Astrocyte (in vitro differentiated cells and primary cell): ENCODE data around the gene CDON. TPM values are rescaled to one million over a fixed set of nuclear protein-coding genes. Genes with fewer than 3 reads are reported as not detected.
A peak's percentile ranks its signal among the peaks of the same experiment; 100 is the strongest.

Experiments
- DNase-seq: peaks from one replicate; pipeline ENCODE4 v3.0.0-alpha.2; 2010; ENCODE audit warnings: low read depth
- FAIRE-seq: peaks from 2 replicates; lab custom pipeline; 2011; peaks lifted over from hg19 to GRCh38; lab: Jason Lieb, UNC
- H2AFZ ChIP-seq: 2 replicates; pipeline ENCODE4 v1.6.0; 2012; ENCODE audit warnings: low read depth, low read length, inconsistent platforms
- H3K27ac ChIP-seq: 2 replicates; pipeline ENCODE4 v1.5.1; 2011; ENCODE audit warnings: low read depth, low read length, inconsistent platforms
- H3K27me3 ChIP-seq: 2 replicates; pipeline ENCODE4 v1.6.0; 2011; ENCODE audit warnings: low read length, inconsistent platforms; ENCODE audit not compliant: insufficient read depth
- H3K36me3 ChIP-seq: 2 replicates; pipeline ENCODE4 v1.5.1; 2011; ENCODE audit warnings: low read length, inconsistent platforms; ENCODE audit not compliant: insufficient read depth
- H3K4me1 ChIP-seq: 2 replicates; pipeline ENCODE4 v1.5.1; 2011; ENCODE audit warnings: low read length, inconsistent platforms; ENCODE audit not compliant: insufficient read depth
- H3K4me2 ChIP-seq: 2 replicates; pipeline ENCODE4 v1.6.0; 2012; ENCODE audit warnings: low read length, inconsistent platforms
- H3K4me3 ChIP-seq: 2 replicates; pipeline ENCODE4 v1.5.1; 2011; ENCODE audit warnings: low read depth, mild to moderate bottlenecking, low read length, inconsistent platforms; ENCODE audit not compliant: insufficient read depth
- H3K79me2 ChIP-seq: 2 replicates; pipeline ENCODE4 v1.6.0; 2012; ENCODE audit warnings: mild to moderate bottlenecking, low read length, inconsistent platforms; ENCODE audit not compliant: insufficient read depth
- H3K9ac ChIP-seq: 2 replicates; pipeline ENCODE4 v1.6.0; 2012; ENCODE audit warnings: mild to moderate bottlenecking, low read length, inconsistent platforms
- H3K9me3 ChIP-seq: 2 replicates; pipeline ENCODE4 v1.5.1; 2012; ENCODE audit warnings: low read depth, mild to moderate bottlenecking, low read length, inconsistent platforms; ENCODE audit not compliant: insufficient read depth
- H4K20me1 ChIP-seq: 2 replicates; pipeline ENCODE4 v1.6.0; 2012; ENCODE audit warnings: low read length, inconsistent platforms; ENCODE audit not compliant: insufficient read depth
- H3K27ac Mint-ChIP-seq: one replicate; pipeline ENCODE4 v1.8.0; 2021; ENCODE audit warnings: mild to moderate bottlenecking, mixed read lengths; ENCODE audit not compliant: unreplicated experiment
- H3K27me3 Mint-ChIP-seq: one replicate; pipeline ENCODE4 v1.8.0; 2021; ENCODE audit warnings: low read depth, mixed read lengths; ENCODE audit not compliant: unreplicated experiment
- H3K36me3 Mint-ChIP-seq: one replicate; pipeline ENCODE4 v1.8.0; 2021; ENCODE audit warnings: low read depth, mixed read lengths; ENCODE audit not compliant: unreplicated experiment
- H3K4me1 Mint-ChIP-seq: one replicate; pipeline ENCODE4 v1.8.0; 2021; ENCODE audit warnings: low read depth, mixed read lengths; ENCODE audit not compliant: unreplicated experiment
- H3K4me3 Mint-ChIP-seq: one replicate; pipeline ENCODE4 v1.8.0; 2021; ENCODE audit warnings: mild to moderate bottlenecking, moderate library complexity, mixed read lengths; ENCODE audit not compliant: unreplicated experiment
- H3K9me3 Mint-ChIP-seq: one replicate; pipeline ENCODE4 v1.8.0; 2021; ENCODE audit warnings: mild to moderate bottlenecking, mixed read lengths; ENCODE audit not compliant: unreplicated experiment
- CTCF ChIP-seq: IDR thresholded peaks from 2 replicates; pipeline ENCODE4 v1.5.1; 2011; ENCODE audit warnings: low read depth, mild to moderate bottlenecking, inconsistent platforms, low read length, moderate library complexity; ENCODE audit not compliant: insufficient read depth
- EZH2 ChIP-seq: IDR thresholded peaks from 2 replicates; pipeline ENCODE4 v1.6.1; 2012; ENCODE audit warnings: mild to moderate bottlenecking, low read length, inconsistent platforms; ENCODE audit not compliant: insufficient read depth
- total RNA-seq: library from RNA; stranded (reverse); gene quantifications from 2 replicates; pipeline ENCODE4 v1.2.1, GENCODE V29; 2021

CDON gene
- total RNA-seq, 1 donor from 2014 or later: 15.5 TPM

- H3K9me3 Mint-ChIP-seq: peaks cover 2% of the 10 kb centered on the region
- Histone ChIP-seq H4K20me1 (no peaks in the 10 kb centered on the region), H3K9me3 (no peaks in the 10 kb centered on the region), H3K4me2 (no peak overlapping the region), H3K4me3 (no peak overlapping the region), H3K79me2 (no peaks in the 10 kb centered on the region), H2AFZ (no peak overlapping the region), H3K27ac (no peak overlapping the region), H3K36me3 (no peaks in the 10 kb centered on the region), H3K27me3 (no peaks in the 10 kb centered on the region), H3K4me1 (no peaks in the 10 kb centered on the region), H3K9ac (no peak overlapping the region)
- H3K27ac Mint-ChIP-seq: no peak overlapping the region
- no peak for FAIRE-seq
- TF ChIP-seq EZH2 (no peak), CTCF (no peak)
- no peaks in the 10 kb centered on the region for H3K27me3 Mint-ChIP-seq
- no peak overlapping the region for H3K4me3 Mint-ChIP-seq
- no peak for DNase-seq
- peaks cover 13% of the 10 kb centered on the region for H3K4me1 Mint-ChIP-seq
- H3K36me3 Mint-ChIP-seq: peaks cover 9% of the 10 kb centered on the region
These were observed 63.3 kb downstream of the CDON start for GRCh38 chr11:125999234-125999880.

- H3K4me1 Mint-ChIP-seq: peaks cover 13% of the 10 kb centered on the region
- no peaks in the 10 kb centered on the region for H3K9me3 ChIP-seq
- FAIRE-seq (no peak), DNase-seq (no peak)
- H3K4me1 ChIP-seq: no peaks in the 10 kb centered on the region
- H3K79me2 ChIP-seq: no peaks in the 10 kb centered on the region
- no peak overlapping the region for H3K4me3 Mint-ChIP-seq
- no peak overlapping the region for H3K9ac ChIP-seq
- H3K9me3 Mint-ChIP-seq: peaks cover 2% of the 10 kb centered on the region
- H3K36me3 ChIP-seq: no peaks in the 10 kb centered on the region
- no peaks in the 10 kb centered on the region for H3K27me3 ChIP-seq
- no peak for TF ChIP-seq CTCF
- no peak for TF ChIP-seq EZH2
- H3K36me3 Mint-ChIP-seq: peaks cover 9% of the 10 kb centered on the region
- no peak overlapping the region for H2AFZ ChIP-seq
- no peak overlapping the region for H3K4me2 ChIP-seq
- no peak overlapping the region for H3K4me3 ChIP-seq
- H3K27ac Mint-ChIP-seq: no peak overlapping the region
- H3K27me3 Mint-ChIP-seq: no peaks in the 10 kb centered on the region
- H4K20me1 ChIP-seq: no peaks in the 10 kb centered on the region
- H3K27ac ChIP-seq: no peak overlapping the region
These were observed 64.4 kb downstream of the CDON start for GRCh38 chr11:125998267-125998666.

GRCh38 chr11:125995313-125995712 lies 67.4 kb downstream of the CDON start:
- no peaks in the 10 kb centered on the region for H4K20me1 ChIP-seq
- H3K9me3 ChIP-seq: no peaks in the 10 kb centered on the region
- DNase-seq (peak; percentile 20), FAIRE-seq (no peak)
- Mint-ChIP-seq H3K4me3 (no peak overlapping the region), H3K4me1 (peaks cover 15% of the 10 kb centered on the region), H3K27ac (no peak overlapping the region), H3K27me3 (no peaks in the 10 kb centered on the region), H3K36me3 (peaks cover 8% of the 10 kb centered on the region), H3K9me3 (peaks cover 2% of the 10 kb centered on the region)
- H3K27me3 ChIP-seq: no peaks in the 10 kb centered on the region
- no peaks in the 10 kb centered on the region for H3K36me3 ChIP-seq
- TF ChIP-seq CTCF (no peak), EZH2 (no peak)
- H3K4me2 ChIP-seq: peak overlapping the region; percentile 27
- H3K9ac ChIP-seq: no peak overlapping the region
- H3K79me2 ChIP-seq: no peaks in the 10 kb centered on the region
- peaks cover 1% of the 10 kb centered on the region for H3K4me1 ChIP-seq
- no peak overlapping the region for H2AFZ ChIP-seq
- no peak overlapping the region for H3K4me3 ChIP-seq
- H3K27ac ChIP-seq: no peak overlapping the region
